A549 (cell line): Measurements from ENCODE around the gene ZNF467. TPM values are rescaled to one million over a fixed set of nuclear protein-coding genes. Genes with fewer than 3 reads are reported as not detected.

Source experiments
- ATAC-seq, 2 experiments: fragments of 200-7000 bp in 1 of 2; fragments of >200 bp in 1 of 2; cut with Nextera tagmentation in 1 of 2; cut with Tn5 transposase in 1 of 2; 3 replicates each; pipeline versions ENCODE4 v1.8.0 to v1.9.1; 2018 to 2020; ENCODE audit warnings: mild to moderate bottlenecking in 1 of 2, moderate library complexity in 1 of 2
- CTCF ChIA-PET: fragments of 300-600 bp; sonication (Branson Sonifier 250); formaldehyde crosslinking; extraction: SDS; loops from one replicate; lab custom pipeline; 2021; ENCODE audit warnings: antibody characterized with exemption, inconsistent platforms; lab: Yijun Ruan, JAX
- POLR2A ChIA-PET: fragments of 350-600 bp; formaldehyde crosslinking; extraction: SDS; loops from one replicate; lab custom pipeline; 2021; ENCODE audit warnings: antibody characterized with exemption, inconsistent platforms; lab: Yijun Ruan, JAX
- DNase-seq, 2 experiments: peaks; one replicate each; pipeline versions ENCODE4 v3.0.0 to v3.0.0-alpha.2; 2011 to 2016; ENCODE audit warnings: low read depth in 1 of 2, low spot score in 1 of 2
- FAIRE-seq: peaks from 2 replicates; lab custom pipeline; 2011; peaks lifted over from hg19 to GRCh38; lab: Jason Lieb, UNC
- H3K27ac ChIP-seq, 2 experiments: fragments of >200 bp; sonication (Bioruptor Twin); formaldehyde crosslinking; 3 replicates each; pipeline ENCODE4 v1.5.1; 2016 to 2017
- H3K4me1 ChIP-seq: fragments of >200 bp; sonication (Bioruptor Twin); formaldehyde crosslinking; 3 replicates; pipeline ENCODE4 v1.6.1; 2016
- H3K4me2 ChIP-seq: fragments of >200 bp; sonication (Bioruptor Twin); formaldehyde crosslinking; 3 replicates; pipeline ENCODE4 v1.6.1; 2016
- H3K4me3 ChIP-seq: fragments of >200 bp; sonication (Bioruptor Twin); formaldehyde crosslinking; 3 replicates; pipeline ENCODE4 v1.5.1; 2016
- H3K9me3 ChIP-seq: fragments of >200 bp; sonication (Bioruptor Twin); formaldehyde crosslinking; 3 replicates; pipeline ENCODE4 v1.6.1; 2016
- CBX2 ChIP-seq: fragments of 200-600 bp; sonication (generic); IDR thresholded peaks from 2 replicates; pipeline ENCODE4 v1.6.1; 2016; ENCODE audit warnings: low read depth, mild to moderate bottlenecking, borderline replicate concordance
- EHMT2 ChIP-seq: fragments of 200-600 bp; sonication (generic); IDR thresholded peaks from 2 replicates; pipeline ENCODE4 v1.6.1; 2016; ENCODE audit warnings: antibody characterized with exemption, low read depth, mild to moderate bottlenecking, moderate library complexity
- FOSB ChIP-seq: fragments of 250-450 bp; sonication (Bioruptor Pico); IDR thresholded peaks from 2 replicates; pipeline ENCODE4 v1.5.0; 2020; ENCODE audit warnings: mild to moderate bottlenecking, moderate library complexity
- GATA3 ChIP-seq: IDR thresholded peaks from 2 replicates; pipeline ENCODE4 v1.6.1; 2012; ENCODE audit warnings: borderline replicate concordance
- KDM1A ChIP-seq: fragments of 200-600 bp; sonication (generic); IDR thresholded peaks from 2 replicates; pipeline ENCODE4 v1.6.1; 2016; ENCODE audit warnings: low read depth, mild to moderate bottlenecking
- KDM5A ChIP-seq: fragments of 200-600 bp; sonication (generic); IDR thresholded peaks from 2 replicates; pipeline ENCODE4 v1.6.1; 2016; ENCODE audit warnings: antibody characterized with exemption, mild to moderate bottlenecking
- NFE2L2 ChIP-seq: fragments of 150-350 bp; conservative IDR thresholded peaks from 2 replicates; pipeline ENCODE4 v1.6.1; 2014; ENCODE audit warnings: low read length
- PHF8 ChIP-seq: fragments of 200-600 bp; sonication (generic); IDR thresholded peaks from 2 replicates; pipeline ENCODE4 v1.6.1; 2016; ENCODE audit warnings: low read depth, mild to moderate bottlenecking, antibody characterized with exemption, moderate library complexity, borderline replicate concordance
- RAD21 ChIP-seq, 2 experiments: fragments of >200 bp in 1 of 2; sonication (Bioruptor Twin) in 1 of 2; formaldehyde crosslinking in 1 of 2; IDR thresholded peaks in 1 of 2; conservative IDR thresholded peaks in 1 of 2; 2 replicates in 1 of 2; 3 replicates in 1 of 2; pipeline ENCODE4 v1.6.1; 2012 to 2018; ENCODE audit warnings: inconsistent platforms in 1 of 2
- RARB ChIP-seq: fragments of 250-450 bp; sonication (Bioruptor Pico); IDR thresholded peaks from 2 replicates; pipeline ENCODE4 v1.8.0; 2021; ENCODE audit warnings: mild to moderate bottlenecking, moderate library complexity
- SMC3 ChIP-seq: fragments of >200 bp; sonication (Bioruptor Twin); formaldehyde crosslinking; IDR thresholded peaks from 3 replicates; pipeline ENCODE4 v1.6.1; 2018; ENCODE audit warnings: inconsistent platforms
- WGBS: methylation state at CpG from one replicate; pipeline ENCODE4 v1.1.6; 2017; ENCODE audit errors: missing lambda C conversion rate; 5-methylcytosine and 5-hydroxymethylcytosine counted together
- polyA minus RNA-seq: library from RNA; depleted of rRNA, polyadenylated mRNA; stranded (reverse); fragments of >200 nt; gene quantifications from 2 replicates; pipeline ENCODE4 v1.2.3, GENCODE V29; 2011; rRNA and poly(A)+ RNA removed
- polyA plus RNA-seq, 4 experiments: library from polyadenylated mRNA; depleted of rRNA in 3 of 4; stranded (reverse); fragments of >200 nt; fragmentation: RNase III in 1 of 4; extraction: RNeasy Plus Mini Kit Qiagen cat#74134 plus additional on column Dnase treatment in 1 of 4; gene quantifications; 2 replicates in 3 of 4; 3 replicates in 1 of 4; pipeline ENCODE4 v1.2.3, GENCODE V29; 2011 to 2017
- TF ChIP-seq, protein P1 (sequence below): IDR thresholded peaks from 2 replicates; pipeline ENCODE4 v1.6.1; 2012
- TF ChIP-seq, protein P2 (sequence below): IDR thresholded peaks from 2 replicates; pipeline ENCODE4 v1.6.1; 2012
- TF ChIP-seq, protein P3 (sequence below): fragments of 250-450 bp; sonication (Bioruptor Pico); IDR thresholded peaks from 2 replicates; pipeline ENCODE4 v1.5.0; 2020; ENCODE audit warnings: low read depth, mild to moderate bottlenecking, moderate library complexity

ZNF467 gene, protein sequence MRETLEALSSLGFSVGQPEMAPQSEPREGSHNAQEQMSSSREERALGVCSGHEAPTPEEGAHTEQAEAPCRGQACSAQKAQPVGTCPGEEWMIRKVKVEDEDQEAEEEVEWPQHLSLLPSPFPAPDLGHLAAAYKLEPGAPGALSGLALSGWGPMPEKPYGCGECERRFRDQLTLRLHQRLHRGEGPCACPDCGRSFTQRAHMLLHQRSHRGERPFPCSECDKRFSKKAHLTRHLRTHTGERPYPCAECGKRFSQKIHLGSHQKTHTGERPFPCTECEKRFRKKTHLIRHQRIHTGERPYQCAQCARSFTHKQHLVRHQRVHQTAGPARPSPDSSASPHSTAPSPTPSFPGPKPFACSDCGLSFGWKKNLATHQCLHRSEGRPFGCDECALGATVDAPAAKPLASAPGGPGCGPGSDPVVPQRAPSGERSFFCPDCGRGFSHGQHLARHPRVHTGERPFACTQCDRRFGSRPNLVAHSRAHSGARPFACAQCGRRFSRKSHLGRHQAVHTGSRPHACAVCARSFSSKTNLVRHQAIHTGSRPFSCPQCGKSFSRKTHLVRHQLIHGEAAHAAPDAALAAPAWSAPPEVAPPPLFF
- 2.4 and 3.3 TPM in 2 replicates for polyA plus RNA-seq (2011; rRNA removed)
- 3.7 and 5.4 TPM in 2 replicates for polyA plus RNA-seq (2012; cell fraction: cytosol; rRNA removed)
- 9.2 and 14.9 TPM in 2 replicates for polyA plus RNA-seq (2012; cell fraction: nucleus; rRNA removed)
- 2.0 to 4.1 TPM (median 3.1 TPM) in 3 replicates for polyA plus RNA-seq (2017; fragmentation: RNase III; extraction: RNeasy Plus Mini Kit Qiagen cat#74134 plus additional on column Dnase treatment)
- 1.9 and 3.1 TPM in 2 replicates for polyA minus RNA-seq

DNA sequence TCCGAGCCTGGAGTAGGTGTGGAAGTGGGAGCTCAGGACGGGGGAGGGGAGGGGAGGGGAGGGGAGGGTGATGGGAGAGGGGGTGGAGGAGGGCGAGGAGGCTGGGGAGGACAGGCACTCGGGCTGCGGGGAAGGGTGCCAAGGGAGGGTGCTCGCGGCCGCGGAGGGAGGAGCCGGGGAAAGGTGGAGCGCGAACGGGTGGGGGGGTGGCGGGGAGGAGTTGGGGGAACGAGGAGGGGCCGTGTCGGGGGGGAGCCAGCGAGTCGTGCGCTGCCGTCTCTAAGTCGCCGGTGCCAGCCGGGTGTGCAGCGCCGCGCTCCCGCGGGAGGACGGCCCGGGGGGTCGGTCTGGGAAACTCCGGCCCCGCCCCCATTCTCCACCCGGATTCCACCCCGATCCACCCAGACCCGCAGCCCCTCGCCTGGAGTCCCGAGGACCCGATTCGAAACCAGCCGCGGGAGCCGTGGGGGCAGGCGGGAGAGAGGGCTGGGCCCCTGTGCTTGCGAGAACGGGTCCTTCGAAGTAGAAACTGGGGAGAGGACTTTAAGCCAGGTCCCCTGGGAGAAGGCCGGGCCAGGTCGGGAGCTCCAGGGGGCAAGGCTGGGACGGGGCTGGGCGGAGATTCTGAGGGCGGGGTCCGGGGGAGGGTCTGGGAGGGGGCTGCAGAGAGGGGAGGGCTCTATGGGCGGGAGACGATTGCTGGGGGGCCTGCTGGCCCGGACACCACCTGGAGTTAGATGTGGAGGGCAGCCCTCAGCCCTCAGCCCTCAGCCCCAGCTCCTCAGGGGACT is at the start of gene ZNF467:
TSS of gene ZNF467 (minus strand) at position 143 of the 791 bp plus-strand sequence. CDS start 2,556 bp downstream, outside the sequence.
- POLR2A ChIA-PET = no interaction called here
- FAIRE-seq = no peak
- H3K27ac ChIP-seq = peak within 1 kb of the TSS; percentile 85 to 99
- peak within 1 kb of the TSS; percentile 90 for H3K4me3 ChIP-seq
- peaks cover 16% of the 10 kb centered on the region for H3K4me1 ChIP-seq
- H3K9me3 ChIP-seq = no peaks in the 10 kb centered on the region
- TF ChIP-seq RAD21 (conservative IDR thresholded peaks at IDR 0.05 in 1 of 2, IDR thresholded peaks at IDR 0.05 in 1 of 2) (no peak), PHF8 (0 out of 2 replicates have a peak, but pooled peaks have one; percentile 12)
- TF ChIP-seq, all 56 proteins: peak for 1
- under 1% methylated on average over 22 of the region's 57 CpGs for WGBS
- peak within 1 kb of the TSS; percentile 97 for H3K4me2 ChIP-seq
- CTCF ChIA-PET = interaction anchor here (1.2 to 2.0 kb wide), 3 partner anchors 19 to 33 kb away, joined by 4 to 5 read pairs (median 5); no protein-coding TSS in a partner anchor
- DNase-seq = peak in 1 of 2 experiments; percentile 57
- peak in 1 of 2 experiments; percentile 10; a peak in 3 of 6 replicates for ATAC-seq

DNA sequence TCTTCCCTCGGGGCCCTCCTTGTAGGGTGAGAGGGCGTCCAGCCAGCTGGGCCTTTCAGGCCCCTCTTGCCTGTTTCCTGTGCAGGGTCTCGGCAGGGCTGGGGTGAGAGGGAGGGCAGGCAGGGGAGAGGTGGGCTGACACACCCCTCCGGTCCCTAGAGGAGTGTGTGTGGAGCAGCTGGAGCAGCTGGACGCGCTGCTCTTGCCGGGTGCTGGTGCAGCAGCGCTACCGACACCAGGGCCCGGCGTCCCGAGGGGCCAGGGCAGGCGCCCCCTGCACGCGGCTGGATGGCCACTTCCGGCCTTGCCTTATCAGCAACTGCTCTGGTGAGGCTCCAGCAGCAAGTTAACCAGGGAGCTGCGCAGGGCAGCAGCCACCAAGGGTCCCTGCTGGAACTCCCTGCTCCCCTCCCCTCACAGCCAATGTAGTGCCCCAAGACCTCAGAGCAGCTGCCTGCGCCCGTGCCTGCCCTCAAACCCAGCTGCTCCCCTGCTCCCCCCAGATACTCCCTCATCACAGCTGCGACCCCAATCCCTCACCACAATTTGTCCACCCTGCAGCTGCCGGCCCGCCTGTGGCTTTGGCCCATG is 49.1 kb upstream of the ZNF467 start:
- CTCF ChIA-PET = interaction anchor here (0.9 to 5.3 kb wide), 2 partner anchors 15 kb away, joined by 3 to 24 read pairs; no protein-coding TSS in a partner anchor
- H3K9me3 ChIP-seq = no peaks in the 10 kb centered on the region
- no peak overlapping the region for H3K4me2 ChIP-seq
- DNase-seq (no peak), ATAC-seq (no peak), FAIRE-seq (no peak)
- H3K4me3 ChIP-seq = no peak overlapping the region
- H3K27ac ChIP-seq = no peak overlapping the region
- TF ChIP-seq, protein P1, sequence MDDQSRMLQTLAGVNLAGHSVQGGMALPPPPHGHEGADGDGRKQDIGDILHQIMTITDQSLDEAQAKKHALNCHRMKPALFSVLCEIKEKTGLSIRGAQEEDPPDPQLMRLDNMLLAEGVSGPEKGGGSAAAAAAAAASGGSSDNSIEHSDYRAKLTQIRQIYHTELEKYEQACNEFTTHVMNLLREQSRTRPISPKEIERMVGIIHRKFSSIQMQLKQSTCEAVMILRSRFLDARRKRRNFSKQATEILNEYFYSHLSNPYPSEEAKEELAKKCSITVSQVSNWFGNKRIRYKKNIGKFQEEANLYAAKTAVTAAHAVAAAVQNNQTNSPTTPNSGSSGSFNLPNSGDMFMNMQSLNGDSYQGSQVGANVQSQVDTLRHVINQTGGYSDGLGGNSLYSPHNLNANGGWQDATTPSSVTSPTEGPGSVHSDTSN = no peak
- 80% methylated on average over 9 of the region's 22 CpGs for WGBS
- POLR2A ChIA-PET = no interaction called here
- no peaks in the 10 kb centered on the region for H3K4me1 ChIP-seq

DNA sequence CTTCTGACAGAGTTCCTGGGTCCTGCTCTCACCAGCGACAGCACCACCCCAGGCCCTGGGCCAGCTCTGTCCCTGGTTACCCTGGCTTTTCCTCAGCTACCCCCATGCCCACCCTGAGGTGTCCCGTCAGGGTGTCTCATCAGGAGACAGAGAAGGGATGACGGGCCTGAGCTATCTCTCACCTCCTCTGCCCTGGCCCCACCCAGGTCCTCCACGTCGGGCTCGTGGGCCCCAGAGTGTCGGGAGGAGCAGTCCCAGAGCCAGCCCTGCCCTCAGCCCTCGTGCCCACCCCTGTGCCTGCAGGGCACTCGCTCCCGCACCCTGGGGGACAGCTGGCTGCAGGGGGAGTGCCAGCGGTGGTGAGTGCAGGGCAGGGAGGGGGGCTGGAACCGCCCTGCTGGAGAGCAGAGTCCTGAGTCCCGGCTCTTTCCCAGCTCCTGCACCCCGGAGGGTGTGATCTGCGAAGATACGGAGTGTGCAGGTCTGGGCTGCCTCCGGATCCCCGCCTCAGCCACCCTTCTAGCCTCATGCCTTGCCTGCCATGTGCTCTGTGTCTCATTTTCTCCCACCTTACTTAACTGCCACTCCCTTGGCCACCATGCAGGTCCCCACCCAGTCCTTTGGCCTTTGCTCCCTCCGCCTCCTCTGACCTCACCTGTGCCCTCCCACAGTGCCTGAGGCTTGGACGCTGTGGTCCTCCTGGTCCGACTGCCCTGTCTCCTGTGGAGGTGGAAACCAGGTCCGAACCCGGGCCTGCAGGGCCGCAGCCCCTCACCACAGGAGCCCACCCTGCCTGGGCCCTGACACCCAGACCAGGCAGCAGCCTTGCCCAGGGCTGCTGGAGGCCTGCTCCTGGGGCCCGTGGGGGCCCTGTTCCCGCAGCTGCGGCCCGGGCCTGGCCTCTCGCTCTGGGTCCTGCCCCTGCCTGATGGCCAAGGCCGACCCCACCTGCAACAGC is 48.1 kb upstream of the ZNF467 start:
- no peaks in the 10 kb centered on the region for H3K4me1 ChIP-seq
- ChIA-PET POLR2A (no interaction called here), CTCF (interaction anchor here (0.9 to 4.2 kb wide), 3 partner anchors 10 to 34 kb away, joined by 3 to 30 read pairs (median 4); no protein-coding TSS in a partner anchor)
- ATAC-seq = peak in 1 of 2 experiments; percentile 4; a peak in 1 of 6 replicates
- no peak for FAIRE-seq
- H3K4me3 ChIP-seq = no peak overlapping the region
- H3K27ac ChIP-seq = no peak overlapping the region
- H3K4me2 ChIP-seq = no peak overlapping the region
- H3K9me3 ChIP-seq = no peaks in the 10 kb centered on the region
- TF ChIP-seq FOSB (CRISPR knock-in tag) (no peak), EHMT2 (no peak)
- TF ChIP-seq, protein P2, sequence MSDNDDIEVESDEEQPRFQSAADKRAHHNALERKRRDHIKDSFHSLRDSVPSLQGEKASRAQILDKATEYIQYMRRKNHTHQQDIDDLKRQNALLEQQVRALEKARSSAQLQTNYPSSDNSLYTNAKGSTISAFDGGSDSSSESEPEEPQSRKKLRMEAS = no peak
- DNase-seq = no peak
- WGBS = 76% methylated on average over 22 of the region's 30 CpGs

DNA sequence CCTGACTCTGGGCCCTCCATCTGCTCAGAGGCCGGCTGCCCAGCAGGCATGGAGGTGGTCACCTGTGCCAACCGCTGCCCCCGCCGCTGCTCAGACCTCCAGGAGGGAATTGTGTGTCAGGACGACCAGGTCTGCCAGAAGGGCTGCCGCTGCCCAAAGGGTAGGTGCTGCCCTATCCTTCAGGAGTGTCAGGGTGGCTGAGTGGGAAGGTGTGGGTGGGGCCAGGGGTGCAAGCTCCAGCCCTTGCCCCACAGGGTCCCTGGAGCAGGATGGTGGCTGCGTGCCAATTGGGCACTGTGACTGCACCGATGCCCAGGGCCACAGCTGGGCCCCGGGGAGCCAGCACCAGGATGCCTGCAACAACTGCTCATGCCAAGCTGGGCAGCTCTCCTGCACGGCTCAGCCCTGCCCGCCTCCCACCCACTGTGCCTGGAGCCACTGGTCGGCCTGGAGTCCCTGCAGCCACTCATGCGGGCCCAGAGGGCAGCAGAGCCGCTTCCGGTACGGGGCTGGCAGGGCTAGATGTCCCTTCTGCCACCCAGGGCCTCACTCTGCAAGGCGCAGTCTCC is 47.3 kb upstream of the ZNF467 start:
- POLR2A ChIA-PET = no interaction called here
- 88% methylated on average over 13 of the region's 17 CpGs for WGBS
- Histone ChIP-seq H3K4me1 (no peaks in the 10 kb centered on the region), H3K9me3 (no peaks in the 10 kb centered on the region), H3K4me3 (no peak overlapping the region), H3K4me2 (no peak overlapping the region), H3K27ac (no peak overlapping the region)
- DNase-seq (no peak), ATAC-seq (no peak), FAIRE-seq (no peak)
- TF ChIP-seq GATA3 (no peak), SMC3 (no peak), RARB (CRISPR knock-in tag) (no peak), KDM5A (no peak), NFE2L2 (no peak), KDM1A (no peak), CBX2 (no peak)
- TF ChIP-seq, protein P3, sequence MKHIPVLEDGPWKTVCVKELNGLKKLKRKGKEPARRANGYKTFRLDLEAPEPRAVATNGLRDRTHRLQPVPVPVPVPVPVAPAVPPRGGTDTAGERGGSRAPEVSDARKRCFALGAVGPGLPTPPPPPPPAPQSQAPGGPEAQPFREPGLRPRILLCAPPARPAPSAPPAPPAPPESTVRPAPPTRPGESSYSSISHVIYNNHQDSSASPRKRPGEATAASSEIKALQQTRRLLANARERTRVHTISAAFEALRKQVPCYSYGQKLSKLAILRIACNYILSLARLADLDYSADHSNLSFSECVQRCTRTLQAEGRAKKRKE (CRISPR knock-in tag) = no peak
- CTCF ChIA-PET = interaction anchor here (0.9 to 4.2 kb wide), 3 partner anchors 11 to 33 kb away, joined by 3 to 30 read pairs (median 4); no protein-coding TSS in a partner anchor
